Esophagus (tissue), 2 donors: Measurements from ENCODE around the gene FNDC8. TPM values are rescaled to one million over a fixed set of nuclear protein-coding genes. Genes with fewer than 3 reads are reported as not detected.

ENCODE experiments used
- H3K27ac ChIP-seq, 2 donors: one replicate each; pipeline ENCODE4 v1.5.1; 2013; ENCODE audit warnings: low read depth in 2 of 2, mild to moderate bottlenecking in 2 of 2, inconsistent platforms in 1 of 2, low read length in 1 of 2, moderate library complexity in 1 of 2
- H3K27me3 ChIP-seq, 2 donors: one replicate each; pipeline ENCODE4 v1.6.1; 2013; ENCODE audit warnings: low read length in 2 of 2, control low read depth in 1 of 2, mild to moderate bottlenecking in 1 of 2; ENCODE audit not compliant: insufficient read depth in 2 of 2, control insufficient read depth in 1 of 2
- H3K36me3 ChIP-seq, 2 donors: one replicate each; pipeline ENCODE4 v1.6.1; 2013; ENCODE audit warnings: low read length in 1 of 2; ENCODE audit not compliant: control insufficient read depth in 2 of 2, insufficient read depth in 2 of 2
- H3K4me1 ChIP-seq, 2 donors: one replicate each; pipeline ENCODE4 v1.6.1; 2013; ENCODE audit warnings: low read length in 1 of 2; ENCODE audit not compliant: control insufficient read depth in 2 of 2, insufficient read depth in 2 of 2
- H3K4me3 ChIP-seq, 2 donors: one replicate each; pipeline ENCODE4 v1.5.1; 2013; ENCODE audit warnings: low read length in 2 of 2, mild to moderate bottlenecking in 2 of 2, low read depth in 1 of 2, moderate library complexity in 1 of 2
- H3K9me3 ChIP-seq, 2 donors: one replicate each; pipeline ENCODE4 v1.6.1; 2013; ENCODE audit warnings: mild to moderate bottlenecking in 2 of 2, low read depth in 1 of 2, low read length in 1 of 2, moderate library complexity in 1 of 2; ENCODE audit not compliant: control insufficient read depth in 2 of 2, insufficient read depth in 1 of 2
- WGBS, 2 donors: extraction: QIAGEN DNeasy Blood & Tissue Kit; methylation state at CpG; one replicate each; pipeline ENCODE4 v1.1.7; 2013; 5-methylcytosine and 5-hydroxymethylcytosine counted together
- polyA plus RNA-seq, 2 donors: library from polyadenylated mRNA; stranded (reverse); fragments of 200-250 nt; gene quantifications; one replicate each; pipeline ENCODE4 v1.2.3, GENCODE V29; 2013
- donor health status: healthy with polysubstance abuse.
- donor health status: Bipolar disorder and iron deficiency.

The FNDC8 gene
- polyA plus RNA-seq, 2 donors: 0.02 to 0.10 TPM

GRCh38 chr17:35082073-35082657, 39.2 kb upstream of the FNDC8 start:
- H3K9me3 ChIP-seq: no peaks in the 10 kb centered on the region
- peak overlapping the region; percentile 38 to 40 for H3K27ac ChIP-seq
- H3K4me1 ChIP-seq: peaks cover 0 to 2% of the 10 kb centered on the region in 2 donors
- H3K36me3 ChIP-seq: no peaks in the 10 kb centered on the region
- no peaks in the 10 kb centered on the region for H3K27me3 ChIP-seq
- H3K4me3 ChIP-seq: no peak overlapping the region
- 26 to 38% methylated on average over 3 of the region's 3 CpGs for WGBS, 2 donors

- no peaks in the 10 kb centered on the region for H3K27me3 ChIP-seq
- no peak overlapping the region for H3K27ac ChIP-seq
- H3K4me1 ChIP-seq: peaks cover 0 to 2% of the 10 kb centered on the region in 2 donors
- WGBS, 2 donors: 66 to 82% methylated on average over 2 of the region's 2 CpGs
- no peaks in the 10 kb centered on the region for H3K36me3 ChIP-seq
- no peak overlapping the region for H3K4me3 ChIP-seq
- no peaks in the 10 kb centered on the region for H3K9me3 ChIP-seq
Measured at GRCh38 chr17:35083071-35083470, 38.3 kb upstream of the FNDC8 start.

- H3K27ac ChIP-seq: peak overlapping the region; percentile 61 to 69
Measured at GRCh38 chr17:35084987-35085386, 36.4 kb upstream of the FNDC8 start.

GRCh38 chr17:35086164-35086563, 35.3 kb upstream of the FNDC8 start:
- H3K27ac ChIP-seq: peak overlapping the region; percentile 69 to 80
- WGBS, 2 donors: 93 to 95% methylated on average over 8 of the region's 8 CpGs
- H3K9me3 ChIP-seq: no peaks in the 10 kb centered on the region
- H3K4me1 ChIP-seq: peaks cover 0 to 8% of the 10 kb centered on the region in 2 donors
- no peaks in the 10 kb centered on the region for H3K27me3 ChIP-seq
- H3K4me3 ChIP-seq: peak overlapping the region in 1 of 2 donors; percentile 9
- H3K36me3 ChIP-seq: no peaks in the 10 kb centered on the region

More at GRCh38 chr17:35084987-35085386, 36.4 kb upstream of the FNDC8 start:
- H3K4me1 ChIP-seq: peaks cover 0 to 8% of the 10 kb centered on the region in 2 donors
- no peaks in the 10 kb centered on the region for H3K27me3 ChIP-seq
- no peak overlapping the region for H3K4me3 ChIP-seq
- no peaks in the 10 kb centered on the region for H3K9me3 ChIP-seq
- no peaks in the 10 kb centered on the region for H3K36me3 ChIP-seq
- 51% methylated on average over 2 of the region's 2 CpGs for WGBS, 2 donors

GRCh38 chr17:35086931-35087573, 34.4 kb upstream of the FNDC8 start:
- 69 to 79% methylated on average over 8 of the region's 8 CpGs for WGBS, 2 donors
- Histone ChIP-seq H3K27ac (peak overlapping the region; percentile 40 to 86), H3K4me3 (peak overlapping the region in 1 of 2 donors; percentile 18), H3K36me3 (no peaks in the 10 kb centered on the region), H3K9me3 (no peaks in the 10 kb centered on the region), H3K27me3 (no peaks in the 10 kb centered on the region), H3K4me1 (peaks cover 0 to 8% of the 10 kb centered on the region in 2 donors)

- 9 to 13% methylated on average over 9 of the region's 9 CpGs for WGBS, 2 donors
- peaks cover 0 to 8% of the 10 kb centered on the region in 2 donors for H3K4me1 ChIP-seq
Measured at GRCh38 chr17:35087731-35088355, 33.6 kb upstream of the FNDC8 start.

GRCh38 chr17:35088356-35088880, 33.0 kb upstream of the FNDC8 start:
- Histone ChIP-seq H3K4me3 (peak overlapping the region; percentile 87 to 89), H3K27me3 (no peaks in the 10 kb centered on the region), H3K27ac (peak overlapping the region; percentile 83 to 98), H3K9me3 (no peaks in the 10 kb centered on the region), H3K36me3 (no peaks in the 10 kb centered on the region), H3K4me1 (peaks cover 0 to 8% of the 10 kb centered on the region in 2 donors)
- 1% methylated on average over 26 of the region's 26 CpGs for WGBS, 2 donors

More at GRCh38 chr17:35087731-35088355, 33.6 kb upstream of the FNDC8 start:
- H3K27me3 ChIP-seq: no peaks in the 10 kb centered on the region
- H3K4me3 ChIP-seq: peak overlapping the region; percentile 87 to 89
- H3K9me3 ChIP-seq: no peaks in the 10 kb centered on the region
- no peaks in the 10 kb centered on the region for H3K36me3 ChIP-seq
- H3K27ac ChIP-seq: peak overlapping the region; percentile 83 to 98

- Histone ChIP-seq H3K36me3 (no peaks in the 10 kb centered on the region), H3K9me3 (no peaks in the 10 kb centered on the region), H3K4me1 (peaks cover 0 to 8% of the 10 kb centered on the region in 2 donors), H3K27ac (peak overlapping the region; percentile 83 to 98), H3K27me3 (no peaks in the 10 kb centered on the region), H3K4me3 (peak overlapping the region; percentile 87 to 89)
- 0 to 1% methylated on average over 28 to 80 of the region's 80 CpGs for WGBS, 2 donors
Measured at GRCh38 chr17:35088881-35089585, 32.4 kb upstream of the FNDC8 start.

- H3K27ac ChIP-seq: peak overlapping the region; percentile 57 to 84
- 35 to 43% methylated on average over 22 of the region's 22 CpGs for whole genome bisulfite sequencing, 2 donors
- H3K9me3 ChIP-seq: no peaks in the 10 kb centered on the region
- peaks cover 0 to 8% of the 10 kb centered on the region in 2 donors for H3K4me1 ChIP-seq
- no peaks in the 10 kb centered on the region for H3K36me3 ChIP-seq
- no peaks in the 10 kb centered on the region for H3K27me3 ChIP-seq
- H3K4me3 ChIP-seq: peak overlapping the region; percentile 48 to 87
Measured at GRCh38 chr17:35089586-35090296, 31.7 kb upstream of the FNDC8 start.
